H1 (cell line): ENCODE results near the gene AQP12A. TPM values are rescaled to one million over a fixed set of nuclear protein-coding genes. Genes with fewer than 3 reads are reported as not detected.
A peak's percentile ranks its signal among the peaks of the same experiment; 100 is the strongest.

Experiments used
- CTCF ChIA-PET: fragments of 300-600 bp; sonication (Branson Sonifier 250); formaldehyde crosslinking; loops from one replicate; lab custom pipeline; 2021; ENCODE audit not compliant: partially characterized antibody; lab: Charles Lee
- POLR2A ChIA-PET: fragments of 300-600 bp; sonication (Branson Sonifier 250); formaldehyde crosslinking; loops from one replicate; lab custom pipeline; 2021; ENCODE audit warnings: inconsistent platforms; ENCODE audit not compliant: partially characterized antibody; lab: Charles Lee
- DNase-seq, 2 experiments: peaks; one replicate each; pipeline versions ENCODE4 v3.0.0 to v3.0.0-alpha.2; 2010 to 2022; ENCODE audit warnings: low spot score in 2 of 2, low read depth in 1 of 2, mixed read lengths in 1 of 2
- FAIRE-seq: peaks from 2 replicates; lab custom pipeline; 2011; peaks lifted over from hg19 to GRCh38; lab: Jason Lieb, UNC
- H2AFZ ChIP-seq: 2 replicates; pipeline ENCODE4 v1.8.1; 2012; ENCODE audit warnings: low read length, inconsistent platforms
- H2AK5ac ChIP-seq: 2 replicates; pipeline ENCODE4 v1.6.1; 2013; ENCODE audit warnings: low read depth, low read length
- H2BK120ac ChIP-seq: replicated peaks from 2 replicates; pipeline ENCODE3; 2013; ENCODE audit warnings: low read depth, low read length, inconsistent platforms
- H2BK12ac ChIP-seq: 2 replicates; pipeline ENCODE4 v1.6.1; 2013; ENCODE audit warnings: low read depth, low read length
- H2BK15ac ChIP-seq: 2 replicates; pipeline ENCODE4 v1.6.1; 2013; ENCODE audit warnings: low read length
- H2BK20ac ChIP-seq: 2 replicates; pipeline ENCODE4 v1.6.1; 2013; ENCODE audit warnings: low read length
- H2BK5ac ChIP-seq: 2 replicates; pipeline ENCODE4 v1.6.1; 2013; ENCODE audit warnings: low read depth, low read length
- H3K14ac ChIP-seq: 2 replicates; pipeline ENCODE4 v1.6.1; 2013; ENCODE audit warnings: inconsistent platforms; ENCODE audit not compliant: insufficient read length
- H3K18ac ChIP-seq: 2 replicates; pipeline ENCODE4 v1.6.1; 2013; ENCODE audit warnings: low read length; ENCODE audit errors: extremely low read depth
- H3K23ac ChIP-seq: 2 replicates; pipeline ENCODE4 v1.6.1; 2013; ENCODE audit warnings: inconsistent platforms; ENCODE audit not compliant: insufficient read length
- H3K23me2 ChIP-seq: 2 replicates; pipeline ENCODE4 v1.6.1; 2013; ENCODE audit warnings: low read depth, low read length
- H3K27ac ChIP-seq: 2 replicates; pipeline ENCODE4 v1.6.1; 2011; ENCODE audit warnings: low read depth, low read length, inconsistent platforms
- H3K27me3 ChIP-seq, 4 experiments: replicated peaks in 1 of 4; 1 replicate in 1 of 4; 2 replicates in 3 of 4; pipeline versions ENCODE4 v1.6.1 to v1.8.1; 2011 to 2013; ENCODE audit warnings: low read length in 3 of 4, mild to moderate bottlenecking in 3 of 4, inconsistent platforms in 2 of 4, mixed read lengths in 2 of 4, moderate library complexity in 1 of 4; ENCODE audit not compliant: control insufficient read depth in 3 of 4, insufficient read depth in 3 of 4; ENCODE audit errors: extremely low read depth in 1 of 4
- H3K36me3 ChIP-seq, 4 experiments: 2 replicates each; pipeline versions ENCODE4 v1.6.1 to v1.8.1; 2011 to 2013; ENCODE audit warnings: mild to moderate bottlenecking in 4 of 4, low read length in 3 of 4, moderate library complexity in 2 of 4, control low read depth in 1 of 4, inconsistent platforms in 1 of 4; ENCODE audit not compliant: insufficient read depth in 4 of 4, control insufficient read depth in 2 of 4
- H3K4ac ChIP-seq: replicated peaks from 2 replicates; pipeline ENCODE3; 2013; ENCODE audit warnings: low read length, low read depth, mixed read lengths, inconsistent platforms; ENCODE audit not compliant: insufficient read length
- H3K4me1 ChIP-seq, 4 experiments: replicated peaks in 1 of 4; 1 replicate in 1 of 4; 2 replicates in 3 of 4; pipeline versions ENCODE4 v1.6.1 to v1.8.1; 2011 to 2013; ENCODE audit warnings: low read length in 3 of 4, inconsistent platforms in 2 of 4, mixed read lengths in 1 of 4; ENCODE audit not compliant: insufficient read depth in 4 of 4, control insufficient read depth in 3 of 4
- H3K4me2 ChIP-seq, 2 experiments: 2 replicates each; pipeline versions ENCODE4 v1.6.1 to v1.8.1; 2011 to 2013; ENCODE audit warnings: low read depth in 2 of 2, low read length in 2 of 2, control low read depth in 1 of 2, inconsistent platforms in 1 of 2, mild to moderate bottlenecking in 1 of 2; ENCODE audit not compliant: insufficient read depth in 1 of 2
- H3K4me3 ChIP-seq, 4 experiments: fragments of 200-600, 300-600 bp in 1 of 4; sonication (generic), shearing (Covaris generic), sonication (Bioruptor Twin) in 1 of 4; 2 replicates each; pipeline versions ENCODE4 v1.5.1 to v1.8.1; 2011 to 2016; ENCODE audit warnings: low read length in 4 of 4, low read depth in 3 of 4, control low read depth in 2 of 4, inconsistent platforms in 2 of 4, mild to moderate bottlenecking in 2 of 4, mixed read lengths in 1 of 4, moderate library complexity in 1 of 4; ENCODE audit not compliant: insufficient read depth in 2 of 4; ENCODE audit errors: extremely low read depth in 1 of 4
- H3K56ac ChIP-seq: replicated peaks from 2 replicates; pipeline ENCODE3; 2013; ENCODE audit warnings: low read depth, mild to moderate bottlenecking, mixed read lengths, low read length, inconsistent platforms; ENCODE audit not compliant: insufficient read length
- H3K79me1 ChIP-seq: 2 replicates; pipeline ENCODE4 v1.6.1; 2013; ENCODE audit warnings: low read depth, low read length, control low read depth
- H3K79me2 ChIP-seq, 2 experiments: 2 replicates each; pipeline versions ENCODE4 v1.6.1 to v1.8.1; 2012 to 2013; ENCODE audit warnings: low read length in 2 of 2, mild to moderate bottlenecking in 2 of 2, inconsistent platforms in 1 of 2; ENCODE audit not compliant: insufficient read depth in 2 of 2, control insufficient read depth in 1 of 2
- H3K9ac ChIP-seq, 4 experiments: replicated peaks in 1 of 4; 1 replicate in 1 of 4; 2 replicates in 3 of 4; pipeline versions ENCODE4 v1.6.1 to v1.8.1; 2011 to 2013; ENCODE audit warnings: low read depth in 3 of 4, low read length in 3 of 4, control low read depth in 2 of 4, mild to moderate bottlenecking in 2 of 4, moderate library complexity in 2 of 4, inconsistent platforms in 1 of 4; ENCODE audit errors: extremely low read depth in 1 of 4
- H3K9me3 ChIP-seq, 2 experiments: 2 replicates each; pipeline versions ENCODE4 v1.6.1 to v1.8.1; 2012 to 2013; ENCODE audit warnings: mild to moderate bottlenecking in 2 of 2, moderate library complexity in 2 of 2, control low read depth in 1 of 2, inconsistent platforms in 1 of 2, low read depth in 1 of 2, low read length in 1 of 2, mixed read lengths in 1 of 2; ENCODE audit not compliant: insufficient read depth in 2 of 2
- H4K20me1 ChIP-seq, 2 experiments: replicated peaks in 1 of 2; 2 replicates each; pipeline versions ENCODE3 to v1.8.1; 2011 to 2013; ENCODE audit warnings: inconsistent platforms in 2 of 2, low read length in 2 of 2, mild to moderate bottlenecking in 1 of 2; ENCODE audit not compliant: insufficient read depth in 2 of 2, control insufficient read depth in 1 of 2
- H4K5ac ChIP-seq: 2 replicates; pipeline ENCODE4 v1.6.1; 2013; ENCODE audit warnings: low read length, low read depth, mixed read lengths, inconsistent platforms; ENCODE audit not compliant: insufficient read length
- H4K8ac ChIP-seq: 2 replicates; pipeline ENCODE4 v1.8.0; 2013; ENCODE audit warnings: mild to moderate bottlenecking, moderate library complexity, low read length, inconsistent platforms; ENCODE audit not compliant: insufficient read depth; ENCODE audit errors: extremely low read depth
- H4K91ac ChIP-seq: replicated peaks from 2 replicates; pipeline ENCODE3; 2013; ENCODE audit warnings: low read length, mixed read lengths, inconsistent platforms; ENCODE audit not compliant: insufficient read length
- POLR2AphosphoS5 ChIP-seq: IDR thresholded peaks from 2 replicates; pipeline ENCODE4 v1.6.1; 2011; ENCODE audit warnings: low read depth, low read length
- POU5F1 ChIP-seq: IDR thresholded peaks from 2 replicates; pipeline ENCODE4 v1.6.1; 2011; ENCODE audit warnings: low read depth, mild to moderate bottlenecking, low read length, moderate library complexity
- SRF ChIP-seq: IDR thresholded peaks from 2 replicates; pipeline ENCODE4 v1.6.1; 2011; ENCODE audit warnings: mild to moderate bottlenecking, low read depth, low read length, moderate library complexity
- TBP ChIP-seq: IDR thresholded peaks from 2 replicates; pipeline ENCODE4 v1.6.1; 2011; ENCODE audit warnings: low read depth, low read length, improper control_type of control experiment
- TEAD4 ChIP-seq: IDR thresholded peaks from 2 replicates; pipeline ENCODE4 v1.6.1; 2012; ENCODE audit warnings: low read depth, low read length, inconsistent platforms, mixed read lengths
- ZNF274 ChIP-seq: IDR thresholded peaks from 2 replicates; pipeline ENCODE4 v1.7.0; 2012; ENCODE audit warnings: low read length, borderline replicate concordance; ENCODE audit errors: extremely low read depth
- WGBS, 2 experiments: shearing (Covaris generic) in 1 of 2; methylation state at CpG; one replicate each; pipeline versions ENCODE4 v1.1.6 to v1.1.7; 2013 to 2015; ENCODE audit warnings: low lambda C conversion rate in 2 of 2, mixed read lengths in 2 of 2, inconsistent platforms in 1 of 2, low coverage in 1 of 2, missing lambda C conversion rate in 1 of 2; ENCODE audit not compliant: insufficient replicate concordance in 2 of 2, insufficient coverage in 1 of 2, insufficient read length in 1 of 2; ENCODE audit errors: extremely low coverage in 1 of 2, missing lambda C conversion rate in 1 of 2; 5-methylcytosine and 5-hydroxymethylcytosine counted together
- polyA plus RNA-seq, 7 experiments: library from polyadenylated mRNA; depleted of rRNA in 3 of 7; stranded (reverse) in 5 of 7; unstranded in 2 of 7; fragments of >200 nt in 5 of 7; fragments of 200-250 nt in 2 of 7; gene quantifications; 1 replicate in 5 of 7; 2 replicates in 1 of 7; 4 replicates in 1 of 7; pipeline versions ENCODE4 v1.2.1 to v1.2.3, GENCODE V29; 2011 to 2013; ENCODE audit warnings: missing spikeins in 2 of 7, mixed read lengths in 2 of 7
- total RNA-seq: library from RNA; stranded (reverse); fragmentation: NEBNext Ultra II Directional; extraction: Animal tissue kit (Norgen Biotek cat#: 25700); gene quantifications from 2 replicates; pipeline ENCODE4 v1.2.1, GENCODE V29; 2021
- TF ChIP-seq, protein P1 (sequence below): IDR thresholded peaks from 2 replicates; pipeline ENCODE4 v1.6.1; 2012; ENCODE audit warnings: inconsistent platforms
- TF ChIP-seq, protein P2 (sequence below): IDR thresholded peaks from 2 replicates; pipeline ENCODE4 v1.6.1; 2012; ENCODE audit warnings: low read length, inconsistent platforms

The AQP12A gene
- total and polyA plus RNA-seq, 2 of the 8 experiments (the other 6 are each of a cell fraction or from before 2014, with no cell fraction given) = not detected

DNA sequence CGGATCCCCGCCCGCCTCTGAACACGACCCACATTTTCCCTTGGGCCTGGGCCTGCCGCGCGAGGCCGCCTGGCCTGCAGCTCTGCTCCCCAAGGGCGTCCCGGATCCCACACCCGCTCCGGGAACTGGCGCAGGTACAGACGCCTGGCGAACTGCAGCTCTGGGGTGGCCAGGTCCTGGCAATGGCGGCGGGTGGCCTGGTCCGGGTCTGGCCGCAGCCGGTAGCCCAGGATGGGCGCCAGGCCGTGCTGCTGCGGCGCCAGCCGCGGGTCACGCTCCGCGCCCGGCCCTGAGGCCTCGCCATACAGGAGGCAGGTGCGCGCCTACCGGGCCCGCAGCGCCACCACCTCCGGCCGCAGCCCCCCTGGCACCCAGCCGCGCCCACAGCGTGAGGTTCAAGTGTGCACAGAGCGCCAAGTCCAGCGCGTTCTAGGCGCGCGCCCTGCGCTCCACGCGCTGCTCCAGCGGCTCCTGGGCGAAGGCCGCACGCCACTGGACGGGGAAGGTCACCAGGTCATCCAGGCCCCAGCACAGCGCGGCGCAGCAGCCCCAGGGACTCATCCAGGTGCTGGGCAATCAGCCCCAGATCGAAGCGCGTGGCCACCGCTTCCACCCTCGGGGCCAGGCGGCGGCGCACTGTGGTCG is 9.5 kb downstream of the AQP12A start:
- H4K91ac ChIP-seq = no peak overlapping the region
- no peak overlapping the region for H2AFZ ChIP-seq
- peak overlapping the region; percentile 85 for H4K8ac ChIP-seq
- peaks cover 0 to 1% of the 10 kb centered on the region in 2 experiments for H4K20me1 ChIP-seq
- no peak overlapping the region for H4K5ac ChIP-seq
- H2BK120ac ChIP-seq = no peak overlapping the region
- H3K4me1 ChIP-seq = no peaks in the 10 kb centered on the region
- H3K23me2 ChIP-seq = no peaks in the 10 kb centered on the region
- no peaks in the 10 kb centered on the region for H3K79me1 ChIP-seq
- no peak overlapping the region for H2BK5ac ChIP-seq
- no peak overlapping the region for H3K4me3 ChIP-seq
- H3K14ac ChIP-seq = no peak overlapping the region
- H2BK12ac ChIP-seq = no peak overlapping the region
- no peak overlapping the region for H3K4me2 ChIP-seq
- no peak overlapping the region for H2AK5ac ChIP-seq
- no peak overlapping the region for H3K27ac ChIP-seq
- DNase-seq (no peak), FAIRE-seq (no peak)
- H3K18ac ChIP-seq = no peak overlapping the region
- no peak overlapping the region for H3K9ac ChIP-seq
- H2BK20ac ChIP-seq = no peak overlapping the region
- TF ChIP-seq TBP (no peak), POU5F1 (no peak), POLR2AphosphoS5 (no peak), ZNF274 (no peak), SRF (no peak), TEAD4 (no peak)
- TF ChIP-seq, protein P1, sequence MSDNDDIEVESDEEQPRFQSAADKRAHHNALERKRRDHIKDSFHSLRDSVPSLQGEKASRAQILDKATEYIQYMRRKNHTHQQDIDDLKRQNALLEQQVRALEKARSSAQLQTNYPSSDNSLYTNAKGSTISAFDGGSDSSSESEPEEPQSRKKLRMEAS = no peak
- TF ChIP-seq, protein P2, sequence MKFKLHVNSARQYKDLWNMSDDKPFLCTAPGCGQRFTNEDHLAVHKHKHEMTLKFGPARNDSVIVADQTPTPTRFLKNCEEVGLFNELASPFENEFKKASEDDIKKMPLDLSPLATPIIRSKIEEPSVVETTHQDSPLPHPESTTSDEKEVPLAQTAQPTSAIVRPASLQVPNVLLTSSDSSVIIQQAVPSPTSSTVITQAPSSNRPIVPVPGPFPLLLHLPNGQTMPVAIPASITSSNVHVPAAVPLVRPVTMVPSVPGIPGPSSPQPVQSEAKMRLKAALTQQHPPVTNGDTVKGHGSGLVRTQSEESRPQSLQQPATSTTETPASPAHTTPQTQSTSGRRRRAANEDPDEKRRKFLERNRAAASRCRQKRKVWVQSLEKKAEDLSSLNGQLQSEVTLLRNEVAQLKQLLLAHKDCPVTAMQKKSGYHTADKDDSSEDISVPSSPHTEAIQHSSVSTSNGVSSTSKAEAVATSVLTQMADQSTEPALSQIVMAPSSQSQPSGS = no peak
- no peaks in the 10 kb centered on the region for H3K79me2 ChIP-seq
- no peaks in the 10 kb centered on the region for H3K9me3 ChIP-seq
- H3K27me3 ChIP-seq = no peaks in the 10 kb centered on the region
- POLR2A ChIA-PET = interaction anchor here (1.3 kb wide), 1 partner anchor 13 kb away, joined by 4 read pairs; no protein-coding TSS in a partner anchor
- no peak overlapping the region for H2BK15ac ChIP-seq
- H3K23ac ChIP-seq = no peak overlapping the region
- WGBS, 2 experiments = 96% methylated on average over 52 of the region's 67 CpGs; no CpG with 5 or more reads in 1 of the 2 experiments
- CTCF ChIA-PET = interaction anchor here (0.6 to 0.9 kb wide), 2 partner anchors 9 to 51 kb away, joined by 3 read pairs; no protein-coding TSS in a partner anchor
- H3K56ac ChIP-seq = no peak overlapping the region
- H3K36me3 ChIP-seq = no peaks in the 10 kb centered on the region
- H3K4ac ChIP-seq = no peak overlapping the region
